ENCODE measurements around the gene ZNG1A. TPM values are rescaled to one million over a fixed set of nuclear protein-coding genes. Genes with fewer than 3 reads are reported as not detected.
"Not testable (repeated sequence)": the region's sequence is repeated elsewhere in the genome, so short reads cannot be mapped to it uniquely, and the experiment has no call there.

Gene ZNG1A
- polyA plus RNA-seq, 3 donors = 58.3 to 67.9 (median 67.6) TPM

DNA sequence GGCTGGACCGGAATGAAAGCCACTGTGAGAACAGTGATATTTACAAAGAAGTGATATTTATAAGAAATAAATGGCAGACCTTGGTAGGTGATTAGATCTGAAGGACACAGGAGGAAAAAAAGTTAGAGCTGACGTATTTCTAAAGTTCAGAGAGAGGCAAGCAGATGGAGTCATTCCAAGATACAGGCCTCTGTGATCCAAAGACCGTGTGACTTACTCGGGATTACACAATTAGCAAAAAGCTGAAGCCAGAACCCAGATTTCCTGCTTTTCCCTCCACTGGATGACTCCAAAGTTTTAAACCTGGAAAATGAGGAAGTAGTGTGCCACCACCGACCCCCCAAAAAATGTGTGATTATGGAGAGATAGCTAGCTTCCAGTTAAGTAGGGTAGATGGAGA, 32.7 kb upstream of the ZNG1A start:
- no peak for DNase-seq

DNA sequence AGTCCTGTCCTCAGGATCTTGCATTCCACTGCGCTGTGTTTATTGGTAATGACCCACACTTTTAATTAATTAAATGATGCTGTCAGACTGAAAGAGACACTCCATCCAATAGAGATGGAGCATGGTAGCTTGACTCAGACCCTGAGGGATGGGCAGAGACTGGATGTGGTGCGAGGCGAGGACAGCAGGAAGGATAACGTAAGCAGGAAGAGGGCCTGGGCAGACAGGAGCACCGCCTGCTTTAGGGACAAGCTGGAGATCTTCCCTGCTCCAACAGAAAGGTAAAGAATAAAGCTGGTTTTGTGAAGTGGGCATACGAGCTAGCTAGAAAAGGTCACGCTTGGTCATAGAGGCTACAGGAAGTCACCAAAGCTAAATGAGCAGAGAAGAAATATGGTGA, 32.2 kb upstream of the ZNG1A start:
- no peak for DNase-seq

GRCh38 chr9:209143-209758, 30.4 kb upstream of the ZNG1A start:
- DNase-seq = no peak

GRCh38 chr9:206481-206880, 27.6 kb upstream of the ZNG1A start:
- no peak for DNase-seq

DNA sequence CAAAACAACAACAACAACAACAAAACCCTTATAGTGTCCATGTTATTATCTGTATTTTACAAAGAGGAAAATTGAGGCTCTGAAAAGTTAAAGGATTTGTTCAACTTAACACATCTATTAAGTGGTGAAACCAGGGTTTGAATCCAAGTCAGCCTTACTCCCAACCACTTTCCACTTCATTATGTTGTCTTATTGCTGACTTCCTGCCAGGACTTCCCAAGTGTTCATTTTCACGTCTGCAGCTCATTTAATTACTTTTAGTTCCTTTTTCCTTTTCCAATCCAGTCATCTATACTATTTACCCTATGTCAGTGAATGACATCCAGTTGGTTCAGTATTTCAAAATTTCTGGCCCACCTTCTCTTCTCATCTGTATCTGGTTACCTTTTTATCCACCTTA, 20.7 kb upstream of the ZNG1A start:
- DNase-seq = not testable (repeated sequence)

DNA sequence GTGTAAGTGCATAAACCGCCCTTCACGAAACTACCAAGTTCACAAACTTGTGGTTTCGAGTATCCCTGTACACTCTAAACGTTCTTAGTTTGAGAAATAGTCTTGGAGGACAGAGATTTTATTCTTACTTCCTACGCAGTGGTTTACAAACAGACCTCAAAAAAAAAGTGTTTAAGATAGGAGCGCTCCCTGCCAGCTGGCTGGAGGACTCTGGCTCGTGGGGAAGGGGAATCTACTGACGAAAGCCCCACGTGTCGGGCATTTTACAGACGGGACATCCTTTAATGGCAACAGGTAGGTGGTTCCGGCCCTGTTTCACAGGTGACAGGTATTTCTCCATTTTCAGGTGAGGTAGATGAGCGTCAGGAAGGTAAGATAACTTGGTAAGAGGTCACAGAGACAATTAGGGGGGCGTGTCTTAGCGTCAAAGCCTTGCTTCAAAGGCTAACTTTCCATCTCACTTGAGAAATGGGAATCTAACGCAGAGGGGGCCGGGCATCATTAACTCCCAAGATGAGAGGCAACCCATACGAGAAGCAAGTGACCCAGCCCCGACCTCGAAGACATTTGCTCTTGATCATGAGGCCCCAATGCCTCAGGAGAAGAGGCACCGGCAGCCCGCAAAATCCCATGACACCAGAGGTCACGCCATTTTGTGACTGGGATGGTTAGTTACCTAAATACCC, 573 bp downstream of the ZNG1A start:
- DNase-seq = not testable (repeated sequence)

GRCh38 chr9:169757-170156, 9.1 kb downstream of the ZNG1A start:
- not testable (repeated sequence) for DNase-seq

DNA sequence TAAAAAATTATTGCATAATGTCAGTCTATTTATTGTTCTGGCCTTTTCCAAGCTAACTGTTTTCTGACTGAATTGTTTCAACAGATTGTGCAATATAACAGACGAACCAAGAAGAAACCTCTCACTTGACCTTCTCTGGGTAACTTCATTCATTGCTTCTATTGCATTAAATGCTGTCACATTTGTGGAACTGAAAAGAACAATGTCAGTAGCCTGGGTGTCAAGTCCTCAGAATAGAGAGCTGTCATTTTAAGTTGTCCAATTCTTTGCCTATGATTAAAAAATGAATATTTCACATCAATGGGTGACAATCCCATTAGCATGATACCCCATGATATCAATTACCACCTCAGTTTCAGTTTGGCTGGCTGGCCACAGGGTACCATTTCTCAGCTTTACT, 19.0 kb downstream of the ZNG1A start:
- DNase-seq = not testable (repeated sequence)

GRCh38 chr9:151173-151572, 27.7 kb downstream of the ZNG1A start:
- DNase-seq = not testable (repeated sequence)

GRCh38 chr9:139880-140279, 39.0 kb downstream of the ZNG1A start:
- DNase-seq = not testable (repeated sequence)

GRCh38 chr9:117995-118467, 60.8 kb downstream of the ZNG1A start, which contains the start of gene FOXD4:
TSS of gene FOXD4 (minus strand) at chr9:118417. CDS start at chr9:118119, 298 bp downstream.
- DNase-seq = not testable (repeated sequence)

DNA sequence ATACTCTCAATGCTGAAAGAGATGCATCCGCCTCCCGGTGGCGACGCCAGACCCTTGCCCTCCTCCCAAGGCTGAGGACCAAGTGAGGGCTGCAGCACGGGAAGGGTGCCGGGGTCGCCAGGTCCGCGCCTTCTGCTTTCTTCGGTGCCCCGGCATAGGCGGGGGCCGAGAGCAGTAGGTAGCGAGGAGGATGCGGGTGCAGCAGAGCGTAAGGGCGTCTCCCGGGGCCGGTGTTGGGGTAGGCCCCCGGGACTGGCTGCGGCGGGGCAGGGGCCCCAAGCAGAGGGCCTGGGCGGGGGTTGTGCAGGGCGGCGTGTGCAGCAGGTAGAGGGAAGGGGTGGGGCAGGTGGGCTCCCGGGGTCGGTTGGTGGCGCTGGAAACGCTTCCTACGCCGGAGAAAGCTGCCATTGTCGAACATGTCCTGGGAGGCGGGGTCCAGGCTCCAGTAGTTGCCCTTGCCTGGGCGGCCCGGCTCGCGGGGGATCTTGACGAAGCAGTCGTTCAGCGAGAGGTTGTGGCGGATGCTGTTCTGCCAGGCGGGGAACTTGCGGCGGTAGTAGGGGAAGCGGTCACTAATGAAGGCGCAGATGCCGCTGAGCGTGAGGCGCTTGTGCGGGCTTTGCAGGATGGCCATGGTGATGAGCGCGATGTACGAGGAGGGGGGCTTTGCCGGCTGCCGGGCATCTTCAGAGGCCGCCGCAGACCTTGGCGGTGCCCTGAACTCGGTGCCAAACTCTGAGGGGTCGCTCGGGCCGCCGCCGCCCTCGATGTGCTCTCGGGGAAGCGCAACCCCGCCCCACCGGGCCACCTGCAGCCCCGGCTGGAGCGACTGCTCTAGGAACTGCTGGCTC, 61.5 kb downstream of the ZNG1A start:
- DNase-seq = not testable (repeated sequence)

DNA sequence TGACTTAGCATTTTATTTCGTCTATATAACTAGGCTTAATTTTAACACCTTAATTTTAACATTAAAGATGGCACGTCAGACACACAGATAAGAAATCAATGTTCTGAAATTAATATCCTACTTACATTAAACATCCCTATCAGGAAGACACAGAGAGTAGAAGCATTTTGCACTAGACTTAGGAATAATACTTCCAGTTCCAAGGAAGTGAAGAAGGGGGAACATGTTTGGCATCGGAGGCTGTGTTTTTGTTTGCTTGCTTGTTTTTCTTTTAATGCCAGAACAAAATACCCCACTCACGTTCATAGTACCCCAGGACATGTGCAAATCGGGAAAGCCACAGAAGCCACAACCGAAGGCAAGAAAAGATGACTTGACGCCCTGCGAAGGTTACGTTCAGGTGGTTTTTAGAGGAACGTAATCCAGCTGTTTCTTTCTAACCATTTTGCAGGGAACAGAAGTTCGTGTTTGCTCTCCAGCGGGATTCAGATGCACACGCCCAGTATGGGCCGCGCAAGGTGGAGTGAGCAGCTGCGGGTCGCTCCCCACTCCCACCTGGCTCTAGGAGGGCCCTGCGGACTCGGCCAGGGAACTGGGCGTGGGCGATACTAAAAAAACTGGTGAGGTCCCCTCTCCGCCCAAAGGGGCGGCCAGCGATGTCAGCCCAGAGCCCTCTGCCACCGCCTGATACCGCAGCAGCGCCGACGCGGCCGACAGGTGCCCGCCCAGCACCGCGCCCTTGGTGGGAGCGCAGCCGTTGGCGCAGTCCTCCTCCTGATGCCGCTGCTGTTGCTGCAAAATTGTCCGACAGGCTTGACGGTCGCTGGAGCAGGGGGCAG, 62.4 kb downstream of the ZNG1A start:
- not testable (repeated sequence) for DNase-seq

DNA sequence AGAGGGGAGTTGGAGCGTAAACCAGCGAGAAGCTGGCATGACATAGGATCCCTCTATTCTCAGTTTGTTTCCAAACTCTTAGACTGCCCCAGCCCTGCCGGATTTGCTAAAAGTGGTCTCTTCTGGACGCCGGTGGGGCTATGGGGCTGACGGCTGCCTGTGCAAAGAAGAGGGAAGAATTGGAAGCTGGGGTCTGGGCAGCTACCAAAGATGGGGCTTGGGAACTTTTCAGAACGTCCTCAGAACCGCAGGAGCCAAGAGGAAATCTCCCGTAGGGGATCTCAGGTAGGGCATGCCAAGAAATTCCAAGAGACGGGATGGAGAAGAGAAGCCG, 63.8 kb downstream of the ZNG1A start:
- not testable (repeated sequence) for DNase-seq

GRCh38 chr9:114267-115117, 64.4 kb downstream of the ZNG1A start:
- not testable (repeated sequence) for DNase-seq

DNA sequence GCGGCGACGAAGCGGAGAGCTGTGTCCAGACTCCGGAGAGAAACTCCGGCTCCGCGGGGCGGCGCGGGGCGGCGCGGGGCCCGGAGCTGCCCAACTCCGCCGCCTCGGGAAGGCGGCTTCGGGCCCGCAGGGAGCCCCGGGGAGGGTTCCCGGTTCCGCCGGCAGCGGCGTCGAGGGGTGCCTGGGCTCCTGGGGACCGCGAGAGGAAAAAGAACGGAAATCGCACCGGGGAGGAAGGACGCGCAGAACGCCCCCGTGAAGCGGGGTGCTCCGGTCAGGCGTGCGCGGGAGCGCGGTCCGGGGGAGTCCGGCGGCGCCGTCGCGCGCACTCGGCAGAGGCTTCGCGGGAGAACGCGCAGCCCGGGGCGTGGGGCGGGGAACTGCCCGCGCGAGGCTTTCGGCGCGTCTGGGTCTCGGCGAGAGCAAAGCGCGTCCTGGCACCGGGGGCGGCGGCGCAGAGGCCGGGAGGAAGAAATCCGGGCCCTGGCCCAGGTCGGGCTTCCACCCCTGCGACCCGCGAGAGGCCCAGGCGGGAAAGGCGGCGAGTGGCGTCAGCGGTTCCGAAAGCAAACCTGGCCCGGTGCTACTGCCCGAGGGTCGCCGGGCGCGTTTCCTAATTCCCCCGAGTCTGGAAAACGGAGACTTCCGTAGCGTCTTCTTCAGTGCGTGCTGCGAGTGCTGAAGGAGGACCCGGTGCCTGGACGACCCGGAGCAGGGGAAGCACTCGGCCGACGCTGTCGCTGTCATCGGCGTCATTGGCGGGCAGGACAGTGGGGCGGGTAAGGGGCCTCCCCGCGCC, 65.2 kb downstream of the ZNG1A start:
- DNase-seq = not testable (repeated sequence)

DNA sequence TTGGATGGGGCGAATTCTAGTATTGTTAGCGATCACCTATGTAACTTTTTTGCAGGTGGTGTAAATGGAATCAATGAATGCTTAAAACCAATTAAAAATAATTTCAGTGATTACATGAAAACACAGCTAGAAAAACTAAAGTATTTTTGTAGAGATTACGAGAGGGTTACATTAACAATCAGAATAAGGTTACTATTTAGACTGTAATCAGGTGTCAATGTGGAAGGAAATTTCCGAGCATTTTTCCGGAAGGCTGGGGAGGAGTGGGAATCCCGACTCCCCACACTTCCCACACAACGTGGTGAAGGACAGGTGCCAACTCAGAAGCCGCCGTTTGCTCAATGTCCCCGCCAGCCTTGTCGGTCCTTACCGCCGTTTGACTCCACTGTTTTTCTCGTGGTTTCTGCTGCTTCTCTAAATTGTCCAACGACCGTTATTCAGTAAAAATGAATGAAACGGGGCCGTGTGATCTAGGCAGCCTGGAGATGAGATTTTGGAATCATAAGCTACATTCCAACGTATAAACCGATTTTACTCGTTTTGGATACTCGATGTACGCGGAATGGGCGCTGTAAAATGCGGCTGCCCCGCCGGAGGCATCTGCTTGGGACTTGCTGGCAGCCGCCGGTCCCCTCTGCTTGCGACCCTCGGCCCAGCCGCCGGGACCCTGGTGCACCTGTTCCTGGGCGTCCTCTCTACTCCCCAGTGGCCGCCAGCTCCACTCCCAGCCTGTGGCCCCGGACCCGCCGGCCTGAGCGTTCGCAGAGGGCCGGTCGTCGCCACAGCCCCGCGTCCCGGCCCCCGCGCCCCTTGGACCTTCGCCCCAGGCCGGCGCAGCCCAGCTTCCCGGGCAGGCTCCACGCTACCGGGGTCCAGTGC, 66.0 kb downstream of the ZNG1A start:
- not testable (repeated sequence) for DNase-seq

GRCh38 chr9:110672-111071, 68.2 kb downstream of the ZNG1A start:
- DNase-seq = not testable (repeated sequence)

DNA sequence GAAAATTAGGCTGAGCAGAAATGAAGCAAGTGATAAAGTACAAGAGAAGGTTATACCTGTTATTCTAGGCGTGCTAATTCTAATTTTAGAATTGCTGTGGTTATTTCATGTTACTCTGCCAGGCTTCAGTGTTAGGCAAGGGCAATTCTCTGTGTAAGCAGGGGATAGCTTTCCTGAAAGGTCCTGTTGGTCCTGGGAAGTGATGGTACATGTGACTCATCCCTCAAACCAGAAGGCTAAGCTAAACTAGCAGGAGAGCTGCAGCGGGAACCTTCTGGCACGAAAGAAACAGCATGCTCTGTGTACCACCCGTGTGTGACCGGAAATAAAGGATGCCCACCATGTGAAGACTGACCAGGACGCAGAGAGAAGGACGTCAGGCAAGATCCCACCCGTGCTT, 69.3 kb downstream of the ZNG1A start:
- DNase-seq = not testable (repeated sequence)
